HG03558 (cell line): Measurements from ENCODE around the gene TUSC2.

Experiments used
- ATAC-seq: cut with Tn5 transposase; IDR thresholded peaks from one replicate; pipeline ENCODE4 v1.9.1; 2021; ENCODE audit warnings: moderate number of reproducible peaks; ENCODE audit not compliant: unreplicated experiment; ENCODE audit errors: extremely low read depth

Gene TUSC2, protein sequence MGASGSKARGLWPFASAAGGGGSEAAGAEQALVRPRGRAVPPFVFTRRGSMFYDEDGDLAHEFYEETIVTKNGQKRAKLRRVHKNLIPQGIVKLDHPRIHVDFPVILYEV

DNA sequence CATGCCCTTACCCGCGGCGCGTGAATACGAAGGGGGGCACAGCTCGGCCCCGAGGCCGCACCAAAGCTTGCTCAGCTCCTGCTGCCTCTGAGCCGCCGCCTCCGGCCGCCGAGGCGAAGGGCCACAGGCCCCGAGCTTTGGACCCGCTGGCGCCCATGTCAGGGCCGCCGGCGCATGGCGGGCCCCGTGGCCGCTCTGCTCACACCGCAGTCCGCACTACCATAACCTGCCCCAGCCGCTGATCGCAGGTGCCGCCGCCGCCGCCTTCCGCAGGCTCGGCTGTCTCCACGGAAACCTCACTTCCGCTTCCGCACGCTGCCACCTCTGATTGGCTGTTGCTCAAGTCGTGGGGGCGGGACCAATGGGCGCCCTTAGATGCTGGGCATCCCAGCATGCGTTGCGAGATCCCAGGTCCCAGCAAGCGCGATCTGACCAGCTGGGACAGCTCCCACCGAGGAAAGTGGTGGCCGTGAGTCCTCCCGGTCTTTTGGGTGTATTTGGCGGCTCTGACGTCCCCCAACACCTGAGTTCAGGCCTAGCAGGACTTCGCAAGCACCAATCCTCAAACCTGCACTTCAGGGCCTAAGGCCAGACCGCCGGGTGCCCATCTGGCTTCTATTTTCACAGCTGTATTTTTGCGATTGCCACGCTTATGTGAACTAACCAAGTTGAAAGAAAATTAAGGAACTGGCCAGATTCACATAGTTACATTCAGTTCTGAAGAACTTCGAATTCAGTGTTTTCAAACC is at the start of gene TUSC2:
Gene TUSC2, minus strand, starts transcription at position 281 of the 749 bp plus-strand sequence. Its CDS starts 124 bp downstream, at position 157.
- peak; percentile 44 for ATAC-seq

DNA sequence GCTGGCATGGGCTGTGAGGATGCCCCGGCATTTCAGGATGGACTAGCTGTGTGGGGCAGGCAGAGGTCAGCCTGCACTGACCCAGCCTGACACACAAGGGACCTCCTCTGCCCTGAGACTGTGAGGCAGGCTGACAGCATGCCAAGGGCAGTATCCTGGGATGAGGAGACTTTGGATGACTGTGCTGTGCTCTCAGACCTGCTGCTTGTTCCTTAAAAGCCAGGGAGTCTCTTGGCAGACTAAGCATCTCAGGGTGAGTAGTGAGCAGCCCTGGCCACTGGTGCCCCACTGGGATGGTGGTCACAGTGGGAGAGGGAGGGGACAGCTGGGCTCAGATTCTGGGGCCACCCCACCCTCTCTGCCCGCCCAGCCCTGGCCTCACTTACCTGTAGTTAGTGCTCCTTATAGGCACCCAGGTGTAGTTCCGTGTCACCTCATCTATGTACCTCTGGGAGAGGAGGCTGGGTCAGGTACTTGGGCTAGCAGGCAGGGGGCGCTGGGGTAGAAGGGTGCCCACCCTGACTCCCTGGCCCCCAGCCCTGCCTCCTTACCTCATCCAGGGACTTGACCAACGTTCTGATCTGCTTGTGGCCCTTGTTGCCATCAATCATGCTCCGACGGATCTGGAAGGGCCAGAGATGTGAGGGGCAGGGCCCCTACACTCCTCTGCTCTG is 47.4 kb upstream of the TUSC2 start:
- ATAC-seq, result no peak

DNA sequence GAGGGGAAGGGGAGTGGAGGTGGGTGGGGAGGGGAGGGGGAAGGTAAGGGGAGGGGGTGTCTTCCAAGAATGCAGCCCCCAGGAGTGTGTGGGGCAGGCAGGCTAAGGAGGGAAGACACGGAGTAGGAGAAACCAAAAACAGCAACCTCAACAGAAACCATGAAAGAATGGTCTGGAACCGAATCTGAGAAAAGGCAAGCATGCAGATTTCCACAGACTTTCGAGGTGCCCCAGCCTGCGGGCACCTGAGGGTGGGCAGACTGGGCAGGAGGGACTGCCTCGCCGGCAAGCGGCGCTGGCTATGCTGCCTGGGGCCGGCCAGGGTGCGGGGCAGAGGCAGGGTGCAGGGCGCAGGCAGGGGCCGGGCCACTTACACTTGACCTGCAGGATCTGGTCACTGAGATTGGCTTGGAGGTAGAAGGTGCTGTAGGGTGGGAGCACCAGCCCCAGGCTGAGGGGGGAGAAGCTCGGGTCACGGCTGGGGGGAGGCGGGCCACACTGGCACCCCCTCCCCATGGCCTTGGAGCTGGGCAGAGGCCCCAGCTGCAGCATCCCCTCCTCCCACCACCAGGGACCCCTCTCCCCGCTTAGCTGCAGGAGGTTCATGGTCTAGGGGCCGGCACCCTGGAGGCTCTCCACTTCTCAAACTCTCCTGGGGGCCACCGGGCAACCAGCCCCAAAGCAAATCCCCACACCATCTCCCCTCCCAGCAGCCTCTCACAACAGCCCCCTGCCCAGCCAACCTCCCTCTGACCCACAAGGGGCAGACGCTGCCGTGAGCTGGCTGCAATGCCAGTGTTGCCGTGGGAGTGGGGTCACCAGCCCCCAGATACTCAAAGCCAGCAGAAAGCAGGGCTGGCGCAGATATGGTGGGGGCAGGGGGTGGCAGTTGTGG is 46.6 kb upstream of the TUSC2 start:
- no peak for ATAC-seq

DNA sequence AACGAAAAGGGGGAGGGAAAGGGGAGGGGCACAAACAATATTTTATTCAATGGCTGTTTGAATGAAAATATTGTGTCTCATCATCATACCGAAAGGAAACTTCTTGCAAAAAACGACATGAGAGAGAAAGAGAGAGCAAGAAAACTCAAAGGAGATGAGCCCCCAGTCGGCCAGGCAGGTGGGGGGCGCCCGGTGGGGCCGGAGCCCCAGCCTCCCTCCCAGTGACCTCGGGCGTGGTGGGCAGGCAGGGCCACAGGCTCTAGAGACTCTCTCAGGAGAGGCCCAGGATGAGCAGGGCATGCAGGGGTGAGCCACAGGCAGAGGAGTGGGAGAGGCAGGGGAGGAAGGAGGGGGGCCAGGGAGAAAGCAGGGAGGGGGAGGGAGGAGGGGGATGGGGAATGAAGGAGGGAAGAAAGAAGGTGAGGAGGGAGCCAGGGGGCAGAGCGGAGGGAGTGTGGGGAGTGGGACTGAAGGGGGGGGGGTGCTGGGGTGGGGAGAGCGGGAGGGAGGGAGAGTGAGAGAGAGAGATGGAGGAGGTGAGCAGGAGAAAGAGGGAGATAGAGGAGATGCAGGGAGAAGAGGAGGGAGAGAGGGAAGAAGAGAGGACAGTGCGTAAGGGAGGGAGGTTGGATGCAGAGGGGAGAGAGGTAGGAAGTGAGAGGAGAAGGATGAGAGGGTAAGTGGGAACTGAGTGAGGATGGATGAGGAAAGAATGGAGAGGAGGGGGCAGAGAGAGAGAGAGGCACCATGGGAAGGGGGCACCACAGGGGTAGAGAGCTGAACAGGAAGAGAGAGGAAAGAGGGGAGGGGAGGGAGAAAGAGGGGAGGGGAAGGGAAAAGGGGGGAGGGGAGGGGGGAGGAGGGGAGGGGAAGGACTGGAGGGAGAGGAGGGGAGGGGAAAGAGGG is 45.4 kb upstream of the TUSC2 start:
- ATAC-seq, result no peak

DNA sequence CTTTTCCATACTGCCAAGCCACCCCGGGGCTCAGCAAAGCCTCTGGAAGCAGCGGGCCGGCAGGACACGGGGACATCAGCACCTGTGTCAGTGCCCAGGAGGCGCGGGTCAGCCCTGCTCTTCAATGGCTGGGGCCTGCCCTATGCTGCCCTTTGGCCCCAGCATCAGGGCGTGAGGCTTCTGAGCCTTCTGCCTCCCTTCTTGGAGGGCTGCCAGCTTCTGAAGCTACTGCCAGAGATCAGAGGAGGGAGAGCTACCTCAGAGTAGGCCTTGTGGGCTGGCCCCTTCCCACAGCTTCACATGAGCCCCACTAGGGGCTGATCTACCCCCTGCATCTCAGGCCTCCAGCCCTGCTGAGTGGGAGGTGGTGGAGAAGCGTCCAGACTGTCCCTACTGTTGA is 44.3 kb upstream of the TUSC2 start:
- no peak for ATAC-seq

DNA sequence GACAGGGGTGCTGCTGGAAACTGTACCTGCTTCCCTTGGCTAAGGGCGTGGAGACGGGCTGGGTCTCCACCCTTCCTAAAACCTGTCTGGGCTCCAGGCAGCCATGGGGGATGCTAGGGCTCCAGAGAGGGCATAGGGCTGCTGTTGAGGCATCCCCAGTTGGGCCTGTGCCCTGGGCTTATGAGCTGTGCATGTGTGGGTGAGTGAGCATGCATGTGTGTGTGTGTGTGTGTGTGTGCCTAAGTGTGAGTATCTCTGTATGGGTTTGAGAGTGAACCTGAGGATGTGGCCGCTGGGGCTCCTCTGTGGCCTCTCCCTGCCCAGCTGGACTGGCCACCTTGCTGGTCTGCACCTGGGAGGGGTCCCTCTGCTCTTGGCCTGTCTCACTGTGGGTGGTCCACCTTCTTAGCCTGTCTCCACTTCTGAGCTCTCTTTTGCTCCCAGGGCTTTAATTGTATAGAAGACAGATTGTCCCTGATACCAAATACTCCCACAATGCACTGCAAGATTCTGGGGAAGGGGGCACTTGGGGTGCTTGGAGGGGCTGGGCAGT is 43.2 kb upstream of the TUSC2 start:
- no peak for ATAC-seq

DNA sequence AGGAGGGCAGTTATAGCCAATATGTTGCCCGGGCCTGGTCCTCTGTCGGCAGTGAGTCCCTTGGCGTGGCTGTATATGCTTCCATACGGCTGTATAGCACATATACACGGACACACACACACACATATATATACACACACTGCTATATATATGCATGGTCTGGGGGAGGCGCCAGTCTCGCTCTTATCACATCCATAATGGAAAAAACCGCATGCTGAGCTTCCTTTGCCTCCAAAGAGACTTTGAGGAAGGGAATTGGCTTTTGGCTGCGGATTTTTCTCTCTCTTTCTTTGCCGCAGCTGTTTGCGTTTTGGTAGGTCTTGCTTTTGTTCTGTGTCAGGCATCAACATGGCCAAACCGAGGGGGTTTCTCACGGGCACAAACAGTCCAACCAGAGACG is 42.6 kb upstream of the TUSC2 start:
- ATAC-seq, result no peak

DNA sequence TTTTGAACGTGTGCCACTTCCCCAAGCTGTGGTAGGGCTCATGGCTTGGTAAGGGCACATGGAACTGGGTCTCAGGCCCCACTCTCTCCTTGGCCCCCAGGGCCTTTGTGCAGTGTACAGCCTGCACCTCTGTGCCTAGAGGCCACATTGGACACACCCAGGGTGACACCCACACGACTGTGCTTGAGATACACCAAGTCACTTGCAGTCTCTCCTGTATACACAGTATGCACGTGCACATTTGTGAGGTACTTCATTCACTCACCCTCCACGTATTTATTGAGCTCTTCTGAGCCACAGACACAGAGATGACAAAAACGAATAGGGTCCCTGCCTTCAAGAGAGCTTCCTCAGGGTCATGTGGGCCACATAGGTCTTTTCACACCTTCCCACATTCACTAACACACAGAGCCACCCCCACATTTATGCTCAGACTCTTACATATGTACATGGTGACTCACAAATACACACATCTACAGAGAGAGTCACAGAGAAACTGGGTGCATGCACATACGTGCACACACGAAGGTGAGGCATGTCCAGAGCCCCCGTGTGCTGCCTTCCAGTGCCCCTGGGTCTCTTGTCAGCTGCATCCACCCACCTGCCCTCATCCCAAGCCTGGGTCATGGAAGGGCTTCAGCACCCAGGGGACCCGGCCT is 41.1 kb upstream of the TUSC2 start:
- no peak for ATAC-seq

DNA sequence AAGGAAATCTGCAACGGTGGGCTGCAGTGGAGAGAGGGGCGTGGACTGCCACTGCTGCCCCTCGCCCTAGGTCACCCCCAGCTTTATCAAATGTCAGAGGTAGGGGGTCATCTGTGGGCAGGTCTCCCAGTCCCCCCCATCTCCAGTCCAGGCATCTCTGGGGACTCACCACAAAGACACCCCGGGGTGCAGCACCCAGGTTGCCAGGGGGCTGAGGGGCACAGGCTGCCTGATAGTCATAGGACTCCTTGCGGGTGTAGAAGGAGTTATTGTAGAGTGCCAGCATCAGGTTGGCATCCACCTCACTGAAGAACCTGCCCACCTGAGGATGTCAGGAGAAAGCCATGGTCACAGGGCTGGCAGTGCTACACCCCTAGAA is 37.8 kb upstream of the TUSC2 start:
- ATAC-seq, result no peak

DNA sequence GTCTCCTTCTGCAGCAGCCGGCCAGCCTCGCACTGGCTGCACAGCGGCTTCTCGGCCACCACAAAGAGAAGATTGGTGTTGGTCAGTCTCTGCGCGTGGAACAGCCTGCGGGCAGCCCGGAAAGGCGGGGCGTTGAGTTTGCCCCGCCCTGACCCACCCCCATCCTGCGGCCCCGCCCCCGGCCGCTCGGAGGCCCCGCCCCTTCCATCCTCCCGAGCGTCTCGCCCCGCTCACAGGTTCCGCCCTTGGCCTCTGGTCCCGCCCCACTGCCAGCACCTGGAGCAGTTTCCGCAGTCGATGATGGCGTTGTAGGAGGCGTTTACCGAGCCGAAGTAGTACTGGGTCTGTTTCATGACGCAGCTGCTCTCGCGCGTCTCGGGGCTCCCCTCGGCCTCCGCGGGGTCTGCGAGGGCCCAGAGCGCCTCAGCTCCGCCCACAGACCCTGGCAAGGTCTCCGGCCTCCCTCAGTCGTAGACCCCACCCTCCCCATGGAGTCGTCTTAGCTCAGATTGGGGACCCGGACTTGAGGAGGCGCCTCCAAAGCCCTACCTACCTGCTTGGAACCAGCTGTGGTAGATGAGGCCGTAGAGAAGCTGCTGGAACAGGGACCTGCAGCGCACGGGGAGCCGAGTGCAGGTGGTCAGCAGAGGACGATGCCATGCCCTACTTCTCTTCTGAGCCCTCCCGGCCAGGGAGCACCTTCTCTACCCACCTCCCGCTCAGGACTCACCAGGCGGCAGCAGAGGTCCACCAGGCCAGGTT is 37.2 kb upstream of the TUSC2 start:
- ATAC-seq, result peak; percentile 54

DNA sequence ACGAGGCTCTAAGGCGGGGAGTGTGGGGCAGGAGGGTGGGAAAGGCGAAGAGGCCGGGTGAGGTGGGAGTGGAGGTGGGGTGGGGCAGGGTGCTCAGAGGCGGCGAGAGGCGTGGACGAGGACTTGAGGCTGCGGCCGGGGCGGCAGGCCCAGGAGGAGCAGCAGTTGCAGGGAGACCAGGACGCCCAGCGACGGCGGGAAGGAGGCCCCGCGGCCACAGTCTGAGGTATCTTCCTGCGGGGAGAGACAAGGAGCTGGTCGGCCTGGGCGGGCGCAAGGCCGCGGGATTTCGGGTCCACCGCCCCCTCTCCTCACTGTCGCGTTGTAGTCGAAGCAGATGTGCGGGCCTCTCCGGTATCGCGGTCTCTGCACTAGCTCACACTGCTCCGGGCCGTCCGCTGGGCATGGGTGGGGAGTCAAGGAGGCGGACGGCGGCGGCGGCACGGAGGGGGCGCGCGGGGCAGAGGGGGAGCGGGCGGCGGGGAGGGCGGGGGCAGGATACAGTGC is 36.6 kb upstream of the TUSC2 start:
- ATAC-seq, result no peak

DNA sequence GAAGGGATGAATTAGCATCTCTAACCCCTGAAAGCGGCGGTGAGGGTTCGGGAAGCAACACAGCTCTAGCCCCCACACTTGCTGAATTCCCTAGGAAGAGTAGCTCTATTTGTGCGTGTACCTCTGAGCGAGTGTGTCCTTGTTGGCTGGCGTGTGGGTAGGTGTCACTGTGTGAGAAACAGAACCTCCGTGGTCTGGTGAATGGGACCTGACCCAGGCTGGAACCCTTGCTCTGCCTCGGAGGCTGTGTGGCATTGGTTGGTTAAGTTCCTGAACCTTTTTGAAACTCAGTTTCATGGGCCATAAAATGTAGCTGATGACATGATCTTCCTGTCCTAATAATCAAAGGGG is 31.7 kb upstream of the TUSC2 start:
- ATAC-seq, result no peak

DNA sequence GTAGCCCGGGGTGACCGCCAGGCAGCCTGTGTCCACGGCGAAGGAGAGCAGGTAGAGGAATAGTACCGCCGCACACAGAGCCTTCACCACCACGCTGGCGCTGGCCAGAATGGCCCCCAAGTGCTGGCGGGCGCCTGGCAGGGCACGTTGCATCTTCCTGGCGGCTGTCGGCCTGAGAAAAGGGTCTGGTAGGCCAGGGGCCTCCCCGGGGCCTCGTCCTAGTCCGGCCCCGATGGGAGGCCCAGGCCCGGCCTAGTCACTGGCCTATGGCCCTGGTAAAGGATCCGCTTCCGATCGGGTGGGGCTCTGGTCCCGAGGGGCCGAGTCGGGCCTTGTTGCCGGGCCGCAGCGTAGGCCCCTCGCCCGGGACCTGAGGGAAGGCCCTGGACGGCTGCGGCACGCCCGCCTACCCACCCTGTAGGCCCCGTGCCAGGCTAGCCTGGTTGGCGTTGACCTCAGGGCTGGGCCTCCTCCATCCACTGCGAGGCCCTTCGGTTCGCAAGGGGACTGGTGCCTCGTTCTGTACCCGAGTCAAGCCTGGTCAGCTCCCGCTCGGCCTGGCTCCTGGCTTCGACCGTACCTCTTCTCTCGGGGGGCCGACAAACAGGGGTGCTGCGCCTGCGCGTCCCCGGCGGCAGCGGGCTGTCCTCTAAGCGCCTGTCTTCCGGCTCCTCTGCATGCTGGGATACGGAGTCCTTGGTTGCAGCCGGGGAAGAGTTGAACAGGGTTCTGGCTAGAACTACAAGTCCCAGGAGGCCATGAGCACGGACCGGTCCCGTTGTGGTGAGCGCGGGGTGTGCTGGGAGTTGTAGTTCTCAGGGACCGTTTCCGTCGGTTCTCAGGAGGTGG is 31.1 kb upstream of the TUSC2 start, which contains the start of gene TMEM115:
Gene TMEM115, minus strand, starts transcription at position 611 of the 849 bp plus-strand sequence. Its CDS starts 458 bp downstream, at position 153.
- ATAC-seq, result peak; percentile 90

DNA sequence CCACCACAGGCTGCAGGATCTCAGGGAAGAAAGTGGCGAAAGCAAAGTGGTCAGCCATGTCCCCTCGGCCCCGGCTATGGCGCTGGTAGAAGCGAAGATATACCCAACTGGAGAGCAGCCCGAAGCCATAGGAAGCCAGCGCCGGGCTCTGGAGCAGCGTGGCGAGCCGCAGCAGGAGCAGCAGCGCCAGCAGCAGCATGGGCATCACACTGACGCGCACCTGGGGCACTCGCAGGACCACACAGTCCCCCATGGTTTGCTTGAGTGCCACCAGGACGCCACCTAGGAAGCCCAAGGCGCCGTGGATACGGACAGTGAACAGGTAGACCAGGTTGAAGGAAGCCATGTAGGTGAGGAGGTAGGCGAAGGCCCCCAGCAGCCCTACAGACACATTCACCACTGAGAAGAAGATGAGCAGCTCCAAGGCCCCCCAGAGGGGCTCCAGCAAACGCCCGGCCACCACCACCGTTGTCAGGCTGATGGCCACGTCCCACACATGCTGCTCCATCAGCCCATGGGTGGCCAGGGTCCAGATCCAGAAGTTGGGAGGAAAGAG is 30.4 kb upstream of the TUSC2 start:
- ATAC-seq, result no peak

DNA sequence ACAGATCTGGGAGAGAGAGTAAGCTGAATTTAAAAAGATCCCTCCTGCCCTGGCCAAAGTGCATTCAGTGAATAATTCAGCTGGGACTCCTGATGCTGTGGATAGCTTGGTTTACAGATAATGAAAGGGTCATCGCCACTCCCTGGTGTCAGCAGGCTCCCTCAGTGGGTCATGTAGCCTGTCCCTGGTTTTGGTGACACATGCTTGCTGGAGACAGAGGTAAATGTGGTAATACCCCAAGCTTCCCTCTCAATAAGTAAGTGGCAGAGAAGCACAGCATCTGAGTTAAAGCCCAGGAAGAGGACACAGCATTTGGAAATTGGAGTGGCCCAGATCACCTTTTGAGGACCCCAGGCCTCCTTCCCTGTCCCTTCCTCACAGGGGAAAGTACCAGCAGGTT is 29.5 kb upstream of the TUSC2 start:
- ATAC-seq, result no peak

DNA sequence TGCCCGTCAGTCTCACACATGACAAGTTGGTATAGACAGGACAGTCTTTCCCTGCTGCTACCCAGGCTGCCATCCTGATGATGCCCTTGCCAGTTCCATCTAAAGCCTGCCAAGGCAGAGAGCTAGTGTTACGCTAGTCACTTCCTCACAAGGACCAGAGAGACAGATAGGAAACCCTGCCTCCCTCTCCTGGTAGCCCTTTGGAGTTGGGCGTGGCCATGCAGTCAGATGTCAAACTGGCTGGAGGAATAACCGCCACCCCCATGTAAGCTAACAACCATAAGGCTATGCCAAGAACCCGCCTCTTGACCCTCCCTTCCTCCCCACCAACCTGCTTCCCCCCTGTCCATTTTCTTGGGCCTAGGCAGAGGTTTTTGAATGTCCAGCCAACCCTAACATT is 28.5 kb upstream of the TUSC2 start:
- no peak for ATAC-seq
